Activated CD4-positive, alpha-beta T cell treated with anti-CD3 and anti-CD28 coated beads for 36 hours (primary cell): ENCODE results near the gene HEXA. TPM values are rescaled to one million over a fixed set of nuclear protein-coding genes. Genes with fewer than 3 reads are reported as not detected.

Experiments
- ATAC-seq: fragments of 200-7000 bp; cut with Tn5 transposase; one replicate; pipeline ENCODE4 v1.10.0; 2021; ENCODE audit warnings: mild to moderate bottlenecking, moderate library complexity
- CTCF ChIA-PET: fragments of 350-600 bp; sonication (Branson Sonifier 250); formaldehyde crosslinking; loops from one replicate; lab custom pipeline; 2021; ENCODE audit warnings: antibody characterized with exemption; lab: Charles Lee
- POLR2A ChIA-PET: fragments of 350-600 bp; sonication (Branson Sonifier 250); formaldehyde crosslinking; loops from one replicate; lab custom pipeline; 2021; ENCODE audit warnings: antibody characterized with exemption, inconsistent platforms; lab: Charles Lee
- DNase-seq: peaks from one replicate; pipeline ENCODE4 v3.0.0-alpha.2; 2020
- H3K27ac Mint-ChIP-seq: one replicate; pipeline ENCODE4 v1.8.0; 2021; ENCODE audit warnings: mixed read lengths
- H3K27me3 Mint-ChIP-seq: one replicate; pipeline ENCODE4 v1.8.0; 2021; ENCODE audit warnings: mixed read lengths
- H3K36me3 Mint-ChIP-seq: one replicate; pipeline ENCODE4 v1.8.0; 2021; ENCODE audit warnings: low read depth, mixed read lengths
- H3K4me1 Mint-ChIP-seq: one replicate; pipeline ENCODE4 v1.8.0; 2021; ENCODE audit warnings: mixed read lengths
- H3K4me3 Mint-ChIP-seq: one replicate; pipeline ENCODE4 v1.8.0; 2021; ENCODE audit warnings: mild to moderate bottlenecking, moderate library complexity, mixed read lengths
- H3K9me3 Mint-ChIP-seq: one replicate; pipeline ENCODE4 v1.8.0; 2021; ENCODE audit warnings: low read depth, mixed read lengths
- intact Hi-C, 2 experiments: fragments of 100-400 bp; cut with DNase I in 1 of 2; cut with micrococcal nuclease in 1 of 2; formaldehyde crosslinking; loops; one replicate each; pipeline versions ENCODE4 v1.14.2 to v1.15.1; 2022 to 2024; cut with DNase I, micrococcal nuclease
- total RNA-seq, 2 experiments: library from RNA; stranded (reverse); gene quantifications; one replicate each; pipeline ENCODE4 v1.2.3, GENCODE V29; 2021

HEXA gene
- total RNA-seq, 2 experiments from 2014 or later, result 38.8 to 54.2 TPM

- H3K36me3 Mint-ChIP-seq, result peaks cover 6% of the 10 kb centered on the region
- no peak for ATAC-seq
- H3K4me3 Mint-ChIP-seq, result no peak overlapping the region
- intact Hi-C loops, result loop anchor here (2.0 to 5.0 kb wide), 5 partner anchors 60 to 309 kb away; partner anchors contain the start of genes BBS4 (in 1 of the 2) and HIGD2B (in 1 of the 2)
- H3K27me3 Mint-ChIP-seq, result no peaks in the 10 kb centered on the region
- CTCF ChIA-PET, result interaction anchor here (0.9 kb wide), 1 partner anchor 39 kb away, joined by 3 read pairs; no protein-coding TSS in a partner anchor
- DNase-seq, result no peak
- peak overlapping the region; percentile 2 for H3K27ac Mint-ChIP-seq
- no peaks in the 10 kb centered on the region for H3K9me3 Mint-ChIP-seq
- POLR2A ChIA-PET, result no interaction called here
- peaks cover 45% of the 10 kb centered on the region for H3K4me1 Mint-ChIP-seq
These were observed 1.5 kb upstream of the HEXA start for GRCh38 chr15:72377331-72377730.

- DNase-seq (no peak), ATAC-seq (peak; percentile 55)
- Mint-ChIP-seq H3K4me1 (peaks cover 45% of the 10 kb centered on the region), H3K4me3 (peak overlapping the region; percentile 89), H3K27me3 (no peaks in the 10 kb centered on the region), H3K36me3 (peaks cover 11% of the 10 kb centered on the region), H3K27ac (peak overlapping the region; percentile 96), H3K9me3 (no peaks in the 10 kb centered on the region)
- intact Hi-C loops, result loop anchor here in 1 of 2 experiments (5.0 kb wide), 2 partner anchors 58 to 148 kb away; no protein-coding TSS in a partner anchor
- ChIA-PET CTCF (interaction anchor here (0.6 to 1.0 kb wide), 6 partner anchors 90 to 1482 kb away, joined by 3 to 5 read pairs (median 3); no protein-coding TSS in a partner anchor), POLR2A (interaction anchor here (0.6 to 1.5 kb wide), 6 partner anchors 19 to 180 kb away, joined by 3 to 7 read pairs (median 5); no protein-coding TSS in a partner anchor)
These were observed 341 bp downstream of the HEXA start for GRCh38 chr15:72375501-72375845.

- no peak for ATAC-seq
- H3K36me3 Mint-ChIP-seq, result peaks cover 15% of the 10 kb centered on the region
These were observed 3.5 kb downstream of the HEXA start for GRCh38 chr15:72372361-72372760.

GRCh38 chr15:72369964-72370363 lies 5.8 kb downstream of the HEXA start:
- no peak overlapping the region for H3K4me3 Mint-ChIP-seq
- ATAC-seq (no peak), DNase-seq (no peak)
- intact Hi-C loops, result no loop called here
- no peak overlapping the region for H3K27ac Mint-ChIP-seq
- peaks cover 23% of the 10 kb centered on the region for H3K36me3 Mint-ChIP-seq
- H3K9me3 Mint-ChIP-seq, result no peaks in the 10 kb centered on the region
- no peaks in the 10 kb centered on the region for H3K27me3 Mint-ChIP-seq
- peaks cover 44% of the 10 kb centered on the region for H3K4me1 Mint-ChIP-seq
- CTCF ChIA-PET, result no interaction called here
- POLR2A ChIA-PET, result interaction anchor here (0.7 kb wide), 1 partner anchor 58 kb away, joined by 3 read pairs; no protein-coding TSS in a partner anchor

More at GRCh38 chr15:72372361-72372760, 3.5 kb downstream of the HEXA start:
- POLR2A ChIA-PET, result interaction anchor here (0.7 kb wide), 1 partner anchor 11 kb away, joined by 3 read pairs; no protein-coding TSS in a partner anchor
- Mint-ChIP-seq H3K4me1 (peaks cover 42% of the 10 kb centered on the region), H3K27ac (no peak overlapping the region), H3K9me3 (no peaks in the 10 kb centered on the region), H3K27me3 (no peaks in the 10 kb centered on the region), H3K4me3 (no peak overlapping the region)
- intact Hi-C loops, result no loop called here
- no peak for DNase-seq
- CTCF ChIA-PET, result interaction anchor here (1.4 kb wide), 1 partner anchor 32 kb away, joined by 3 read pairs; no protein-coding TSS in a partner anchor

GRCh38 chr15:72368899-72369298 lies 6.9 kb downstream of the HEXA start:
- Mint-ChIP-seq H3K4me1 (peaks cover 35% of the 10 kb centered on the region), H3K36me3 (peaks cover 21% of the 10 kb centered on the region), H3K9me3 (no peaks in the 10 kb centered on the region), H3K27me3 (no peaks in the 10 kb centered on the region), H3K27ac (no peak overlapping the region), H3K4me3 (no peak overlapping the region)
- ATAC-seq (no peak), DNase-seq (no peak)
- CTCF ChIA-PET, result interaction anchor here (0.6 kb wide), 1 partner anchor 365 kb away, joined by 3 read pairs; no protein-coding TSS in a partner anchor
- POLR2A ChIA-PET, result no interaction called here
- intact Hi-C loops, result no loop called here

- CTCF ChIA-PET, result interaction anchor here (0.5 to 1.2 kb wide), 4 partner anchors 14 to 1310 kb away, joined by 3 to 4 read pairs (median 3); no protein-coding TSS in a partner anchor
- POLR2A ChIA-PET, result no interaction called here
- Mint-ChIP-seq H3K4me1 (peaks cover 30% of the 10 kb centered on the region), H3K36me3 (peaks cover 22% of the 10 kb centered on the region), H3K27me3 (no peaks in the 10 kb centered on the region), H3K4me3 (no peak overlapping the region), H3K9me3 (no peaks in the 10 kb centered on the region), H3K27ac (no peak overlapping the region)
- intact Hi-C loops, result no loop called here
- ATAC-seq, result no peak
- DNase-seq, result no peak
These were observed 7.5 kb downstream of the HEXA start for GRCh38 chr15:72368325-72368724.

GRCh38 chr15:72365844-72366243 lies 10.0 kb downstream of the HEXA start:
- peak; percentile 15 for DNase-seq
- H3K27ac Mint-ChIP-seq, result peak overlapping the region; percentile 16
- ChIA-PET POLR2A (interaction anchor here (1.2 kb wide), 1 partner anchor 9 kb away, joined by 5 read pairs; no protein-coding TSS in a partner anchor), CTCF (interaction anchor here (0.6 to 1.4 kb wide), 2 partner anchors 11 to 252 kb away, joined by 3 to 5 read pairs; no protein-coding TSS in a partner anchor)
- peaks cover 21% of the 10 kb centered on the region for H3K4me1 Mint-ChIP-seq
- H3K4me3 Mint-ChIP-seq, result no peak overlapping the region
- intact Hi-C loops, result no loop called here
- no peaks in the 10 kb centered on the region for H3K27me3 Mint-ChIP-seq
- peak; percentile 78 for ATAC-seq
- peaks cover 17% of the 10 kb centered on the region for H3K36me3 Mint-ChIP-seq
- H3K9me3 Mint-ChIP-seq, result no peaks in the 10 kb centered on the region

- H3K4me3 Mint-ChIP-seq, result no peak overlapping the region
- no peaks in the 10 kb centered on the region for H3K27me3 Mint-ChIP-seq
- CTCF ChIA-PET, result interaction anchor here (1.2 kb wide), 1 partner anchor 21 kb away, joined by 4 read pairs; no protein-coding TSS in a partner anchor
- DNase-seq (no peak), ATAC-seq (no peak)
- H3K27ac Mint-ChIP-seq, result no peak overlapping the region
- intact Hi-C loops, result no loop called here
- no peaks in the 10 kb centered on the region for H3K9me3 Mint-ChIP-seq
- H3K4me1 Mint-ChIP-seq, result peaks cover 16% of the 10 kb centered on the region
- POLR2A ChIA-PET, result interaction anchor here (0.6 kb wide), 1 partner anchor 11 kb away, joined by 3 read pairs; no protein-coding TSS in a partner anchor
- peaks cover 7% of the 10 kb centered on the region for H3K36me3 Mint-ChIP-seq
These were observed 14.6 kb downstream of the HEXA start for GRCh38 chr15:72361176-72361575.

- ATAC-seq (no peak), DNase-seq (peak; percentile 7)
- Mint-ChIP-seq H3K27me3 (no peaks in the 10 kb centered on the region), H3K4me1 (peaks cover 9% of the 10 kb centered on the region), H3K9me3 (no peaks in the 10 kb centered on the region), H3K27ac (no peak overlapping the region), H3K4me3 (no peak overlapping the region), H3K36me3 (peaks cover 7% of the 10 kb centered on the region)
- intact Hi-C loops, result no loop called here
- ChIA-PET CTCF (interaction anchor here (0.6 to 1.2 kb wide), 4 partner anchors 46 to 499 kb away, joined by 3 to 4 read pairs (median 4); no protein-coding TSS in a partner anchor), POLR2A (no interaction called here)
These were observed 17.1 kb downstream of the HEXA start for GRCh38 chr15:72358650-72359171.

GRCh38 chr15:72358121-72358520 lies 17.7 kb downstream of the HEXA start:
- no peak overlapping the region for H3K4me3 Mint-ChIP-seq
- peaks cover 10% of the 10 kb centered on the region for H3K36me3 Mint-ChIP-seq
- H3K27me3 Mint-ChIP-seq, result no peaks in the 10 kb centered on the region
- intact Hi-C loops, result no loop called here
- H3K9me3 Mint-ChIP-seq, result no peaks in the 10 kb centered on the region
- ATAC-seq, result no peak
- no peak for DNase-seq
- no peak overlapping the region for H3K27ac Mint-ChIP-seq
- peaks cover 9% of the 10 kb centered on the region for H3K4me1 Mint-ChIP-seq
- ChIA-PET CTCF (interaction anchor here (1.0 kb wide), 1 partner anchor 46 kb away, joined by 4 read pairs; no protein-coding TSS in a partner anchor), POLR2A (no interaction called here)

- H3K36me3 Mint-ChIP-seq, result peaks cover 17% of the 10 kb centered on the region
- H3K9me3 Mint-ChIP-seq, result no peaks in the 10 kb centered on the region
- ChIA-PET POLR2A (no interaction called here), CTCF (interaction anchor here (1.3 kb wide), 1 partner anchor 12 kb away, joined by 3 read pairs; no protein-coding TSS in a partner anchor)
- intact Hi-C loops, result no loop called here
- H3K4me1 Mint-ChIP-seq, result peaks cover 9% of the 10 kb centered on the region
- H3K27me3 Mint-ChIP-seq, result no peaks in the 10 kb centered on the region
- ATAC-seq, result no peak
- no peak for DNase-seq
- no peak overlapping the region for H3K27ac Mint-ChIP-seq
- no peak overlapping the region for H3K4me3 Mint-ChIP-seq
These were observed 21.3 kb downstream of the HEXA start for GRCh38 chr15:72354496-72354895.
